ENCODE results near the gene CDC16.

DNA sequence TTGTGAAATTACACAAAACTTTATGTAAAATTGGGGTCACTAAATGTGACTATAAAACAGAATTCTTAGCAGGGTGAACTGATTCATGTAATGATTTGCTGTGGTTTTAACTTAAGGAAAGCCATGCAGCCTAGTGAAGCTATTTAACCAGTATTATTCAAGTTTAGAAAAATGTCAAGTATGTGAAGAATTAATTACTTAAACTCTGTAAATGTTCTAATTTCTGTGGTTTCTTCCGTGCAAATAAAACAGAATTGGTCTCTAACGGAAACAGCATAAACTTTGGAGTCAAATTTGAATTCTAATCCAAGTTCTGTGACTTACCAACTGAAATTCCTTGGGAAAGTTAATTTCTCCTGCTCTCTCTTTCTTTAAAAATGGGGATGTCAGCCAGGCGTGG lies 13.3 kb downstream of the CDC16 start:
- TF ChIP-seq EZH2 (IDR thresholded peaks at IDR 0.05; ENCODE audit: borderline replicate concordance, insufficient read depth, low read depth, low read length, poor library complexity, severe bottlenecking), result no peak
- TF ChIP-seq, protein P1, sequence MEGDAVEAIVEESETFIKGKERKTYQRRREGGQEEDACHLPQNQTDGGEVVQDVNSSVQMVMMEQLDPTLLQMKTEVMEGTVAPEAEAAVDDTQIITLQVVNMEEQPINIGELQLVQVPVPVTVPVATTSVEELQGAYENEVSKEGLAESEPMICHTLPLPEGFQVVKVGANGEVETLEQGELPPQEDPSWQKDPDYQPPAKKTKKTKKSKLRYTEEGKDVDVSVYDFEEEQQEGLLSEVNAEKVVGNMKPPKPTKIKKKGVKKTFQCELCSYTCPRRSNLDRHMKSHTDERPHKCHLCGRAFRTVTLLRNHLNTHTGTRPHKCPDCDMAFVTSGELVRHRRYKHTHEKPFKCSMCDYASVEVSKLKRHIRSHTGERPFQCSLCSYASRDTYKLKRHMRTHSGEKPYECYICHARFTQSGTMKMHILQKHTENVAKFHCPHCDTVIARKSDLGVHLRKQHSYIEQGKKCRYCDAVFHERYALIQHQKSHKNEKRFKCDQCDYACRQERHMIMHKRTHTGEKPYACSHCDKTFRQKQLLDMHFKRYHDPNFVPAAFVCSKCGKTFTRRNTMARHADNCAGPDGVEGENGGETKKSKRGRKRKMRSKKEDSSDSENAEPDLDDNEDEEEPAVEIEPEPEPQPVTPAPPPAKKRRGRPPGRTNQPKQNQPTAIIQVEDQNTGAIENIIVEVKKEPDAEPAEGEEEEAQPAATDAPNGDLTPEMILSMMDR (IDR thresholded peaks at IDR 0.05), result no peak

All from B cell (primary cell).